T47D (cell line): ENCODE measurements around the gene REC114.
"Not testable (repeated sequence)": the region's sequence is repeated elsewhere in the genome, so short reads cannot be mapped to it uniquely, and the experiment has no call there.

Source experiments
- DNase-seq, 2 experiments: peaks; one replicate each; pipeline versions ENCODE4 v3.0.0 to v3.0.0-alpha.2; 2011 to 2012; ENCODE audit warnings: low read depth in 1 of 2, low spot score in 1 of 2
- JUND ChIP-seq: IDR thresholded peaks from 2 replicates; pipeline ENCODE4 v1.6.1; 2012; ENCODE audit warnings: low read depth
- in situ Hi-C: cut with HindIII; loops from 2 replicates; pipeline ENCODE4 v1.10.0; 2016; ENCODE audit warnings: low sequenced_read_pairs, low pct_unique_long_range_greater_than_20kb

Gene REC114

DNA sequence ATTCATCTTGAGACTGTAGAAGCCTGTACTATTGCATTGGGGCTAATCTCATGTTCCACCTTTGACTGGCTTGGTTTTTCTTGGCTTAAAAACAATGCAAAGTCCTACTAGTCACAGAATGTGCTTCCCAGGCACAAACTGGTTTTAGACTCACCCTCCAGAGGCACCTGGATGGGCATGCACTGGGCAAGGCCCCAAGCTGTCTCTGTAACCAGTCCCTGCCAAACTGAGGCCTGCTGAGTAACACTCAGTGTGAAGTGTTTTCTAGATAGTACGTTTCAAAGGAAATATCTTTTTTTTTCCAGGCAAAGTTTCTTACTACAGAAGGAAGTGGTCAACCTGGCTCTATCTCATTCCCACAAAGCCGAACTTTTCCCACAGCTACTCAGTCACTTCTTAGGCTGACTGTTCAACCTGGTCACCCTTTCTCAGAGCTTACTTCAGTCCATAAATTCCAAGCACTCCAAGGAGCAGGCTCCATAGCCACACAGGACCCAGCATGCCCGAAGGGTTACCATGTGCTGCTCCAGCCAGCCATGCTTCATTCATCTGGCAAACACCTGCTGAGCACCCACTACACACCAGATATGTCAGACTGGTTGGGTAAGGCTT lies 132.8 kb downstream of the REC114 start:
- DNase-seq, result no peak
- TF ChIP-seq JUND, result no peak
- in situ Hi-C loops, result no loop called here

- in situ Hi-C loops, DNase-seq: not testable (repeated sequence)
Observed at GRCh38 chr15:73577593-73577992, 134.6 kb downstream of the REC114 start.

DNA sequence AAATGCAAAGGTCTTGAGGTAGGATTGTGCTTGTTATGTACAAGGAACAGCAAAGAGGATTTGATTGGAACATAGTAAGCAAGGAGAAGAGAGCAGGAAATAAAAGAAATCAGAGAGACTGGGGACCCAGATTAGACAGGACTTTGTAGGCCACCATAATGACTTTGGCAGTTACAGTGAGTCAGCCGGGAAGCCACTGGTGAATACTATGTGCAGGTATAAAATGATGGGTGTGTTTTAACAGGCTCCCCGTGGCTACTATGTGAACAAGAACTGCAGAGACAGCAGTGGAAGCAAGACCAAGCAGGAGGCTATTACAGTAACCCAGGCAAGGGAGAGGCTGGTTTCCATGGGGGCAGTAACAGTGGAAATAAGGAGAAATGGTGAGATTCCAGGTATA lies 135.1 kb downstream of the REC114 start:
- DNase-seq, result no peak
- TF ChIP-seq JUND, result no peak
- in situ Hi-C loops, result no loop called here

- in situ Hi-C loops, result no loop called here
- no peak for DNase-seq
- no peak for TF ChIP-seq JUND
Observed at GRCh38 chr15:73582851-73583379, 140.0 kb downstream of the REC114 start.

DNA sequence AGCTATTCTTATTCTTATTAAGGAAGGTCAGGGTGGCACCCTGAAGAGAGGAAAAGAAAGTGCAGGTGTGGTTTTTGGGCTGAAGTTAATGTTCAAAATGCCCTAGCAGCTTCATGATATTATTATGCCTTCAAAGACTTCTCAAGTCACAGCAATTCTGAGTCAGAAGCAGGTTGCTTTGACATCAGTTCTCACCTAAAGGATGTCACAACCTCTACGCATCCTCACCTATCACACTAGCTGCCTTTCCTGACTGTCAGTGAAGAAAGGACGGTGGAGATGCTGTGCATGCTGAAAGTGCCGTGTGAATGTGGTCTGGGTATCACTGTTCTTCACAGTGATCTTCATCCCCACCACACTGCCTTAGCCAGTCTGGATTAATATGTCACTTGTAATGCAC lies 140.6 kb downstream of the REC114 start:
- in situ Hi-C loops, result no loop called here
- no peak for DNase-seq
- TF ChIP-seq JUND, result no peak

- TF ChIP-seq JUND, result no peak
- no peak for DNase-seq
- in situ Hi-C loops, result no loop called here
Observed at GRCh38 chr15:73584699-73585420, 141.9 kb downstream of the REC114 start.

GRCh38 chr15:73585871-73586654 lies 143.1 kb downstream of the REC114 start:
- in situ Hi-C loops, result no loop called here

GRCh38 chr15:73589766-73590165 lies 146.8 kb downstream of the REC114 start:
- TF ChIP-seq JUND, result no peak
- in situ Hi-C loops, result no loop called here
- DNase-seq, result no peak

More at GRCh38 chr15:73585871-73586654, 143.1 kb downstream of the REC114 start:
- DNase-seq, result no peak
- TF ChIP-seq JUND, result no peak

DNA sequence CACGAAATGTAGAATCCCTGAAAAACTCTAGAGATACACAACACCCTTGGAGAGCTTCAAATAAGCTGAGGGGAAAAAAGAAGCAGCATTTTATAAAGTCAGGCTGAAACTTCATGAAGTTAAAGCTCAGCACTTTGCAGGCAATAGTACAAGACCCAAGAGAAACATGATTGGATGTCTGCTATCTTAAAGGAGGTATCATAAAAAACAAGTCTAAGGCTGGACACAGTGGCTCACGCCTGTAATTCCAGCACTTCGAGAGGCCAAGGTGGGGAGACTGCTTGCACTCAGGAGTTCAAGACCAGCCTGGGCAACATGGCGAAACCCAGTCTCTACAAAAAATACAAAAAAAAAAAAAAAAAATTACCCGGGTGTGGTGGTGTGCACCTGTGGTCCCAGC lies 147.3 kb downstream of the REC114 start:
- DNase-seq, result no peak
- in situ Hi-C loops, result no loop called here
- TF ChIP-seq JUND, result no peak

DNA sequence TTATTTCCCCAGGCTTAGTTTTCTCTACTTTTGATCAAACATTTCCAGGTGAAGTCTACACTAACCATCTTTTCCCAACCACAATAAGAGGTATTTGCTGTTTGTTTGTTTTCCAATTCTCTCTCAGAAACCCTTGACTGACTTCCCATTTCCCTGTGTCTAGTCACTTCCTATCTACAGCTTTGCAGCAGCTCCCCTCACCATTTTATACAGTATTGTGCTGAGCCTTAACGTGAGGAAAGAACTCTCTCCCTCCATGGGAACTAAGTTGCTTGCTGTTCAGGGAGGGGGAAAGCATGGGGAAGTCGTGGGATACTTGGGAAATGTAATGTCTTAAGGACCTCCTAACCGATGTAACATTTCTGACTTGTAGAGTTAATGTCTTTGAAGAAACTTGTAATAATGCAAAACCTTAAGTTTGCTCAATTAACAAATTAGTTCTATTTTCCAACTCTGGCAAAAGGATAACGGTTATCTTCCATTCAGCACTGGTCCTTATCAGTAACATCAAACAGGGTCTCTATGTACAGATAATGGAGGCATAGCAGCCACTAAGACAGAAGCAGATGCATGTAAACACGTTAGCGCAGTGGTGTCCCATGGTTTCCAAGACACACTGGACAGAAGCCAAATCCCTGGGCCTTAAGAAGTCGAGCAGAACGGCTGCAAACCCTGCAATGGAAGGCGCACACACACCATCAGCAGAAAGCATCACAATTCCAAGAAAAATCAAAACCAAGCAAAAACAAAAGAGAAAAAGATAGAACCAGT lies 150.5 kb downstream of the REC114 start:
- no peak for DNase-seq
- no peak for TF ChIP-seq JUND
- in situ Hi-C loops, result no loop called here

GRCh38 chr15:73594109-73594508 lies 151.1 kb downstream of the REC114 start:
- TF ChIP-seq JUND, result no peak
- in situ Hi-C loops, result no loop called here
- DNase-seq, result no peak

GRCh38 chr15:73596174-73596573 lies 153.2 kb downstream of the REC114 start:
- in situ Hi-C loops, result no loop called here
- no peak for DNase-seq
- no peak for TF ChIP-seq JUND
